GM18519 (cell line): Measurements from ENCODE around the gene ZBTB45.
"Not testable (repeated sequence)": the region's sequence is repeated elsewhere in the genome, so short reads cannot be mapped to it uniquely, and the experiment has no call there.

ENCODE experiments used
- ATAC-seq: cut with Tn5 transposase; IDR thresholded peaks from one replicate; pipeline ENCODE4 v1.9.1; 2021; ENCODE audit warnings: mild to moderate bottlenecking, moderate library complexity; ENCODE audit not compliant: unreplicated experiment, low FRiP score

ZBTB45 gene

DNA sequence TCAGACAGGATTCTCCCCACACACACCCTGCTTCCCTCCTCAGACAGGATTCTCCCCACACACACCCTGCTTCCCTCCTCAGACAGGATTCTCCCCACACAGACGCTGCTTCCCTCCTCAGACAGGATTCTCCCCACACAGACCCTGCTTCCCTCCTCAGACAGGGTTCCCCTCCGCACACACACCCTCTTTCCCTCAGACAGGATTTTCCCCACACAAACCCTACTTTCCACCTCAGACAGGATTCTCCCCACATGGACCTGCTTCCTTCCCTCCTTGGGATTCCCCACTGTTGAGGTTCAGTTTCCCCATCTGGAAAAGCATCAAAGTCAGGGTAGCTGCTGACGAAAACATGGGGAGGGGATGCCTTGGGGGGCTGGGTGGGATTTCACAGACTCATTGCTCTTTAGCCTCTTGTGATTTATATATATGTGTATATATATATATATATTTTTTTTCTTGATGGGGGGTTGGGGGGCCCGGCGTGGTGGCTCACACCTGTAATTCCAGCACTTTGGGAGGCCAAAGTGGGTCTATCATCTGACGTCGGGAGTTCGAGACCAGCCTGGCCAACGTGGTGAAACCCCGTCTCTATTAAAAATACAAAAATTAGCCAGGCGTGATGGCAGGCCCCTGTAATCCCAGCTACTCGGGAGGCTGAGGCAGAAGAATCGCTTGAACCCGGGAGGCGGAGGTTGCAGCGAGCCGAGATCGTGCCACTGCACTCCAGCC lies 23.2 kb upstream of the ZBTB45 start:
- not testable (repeated sequence) for ATAC-seq

DNA sequence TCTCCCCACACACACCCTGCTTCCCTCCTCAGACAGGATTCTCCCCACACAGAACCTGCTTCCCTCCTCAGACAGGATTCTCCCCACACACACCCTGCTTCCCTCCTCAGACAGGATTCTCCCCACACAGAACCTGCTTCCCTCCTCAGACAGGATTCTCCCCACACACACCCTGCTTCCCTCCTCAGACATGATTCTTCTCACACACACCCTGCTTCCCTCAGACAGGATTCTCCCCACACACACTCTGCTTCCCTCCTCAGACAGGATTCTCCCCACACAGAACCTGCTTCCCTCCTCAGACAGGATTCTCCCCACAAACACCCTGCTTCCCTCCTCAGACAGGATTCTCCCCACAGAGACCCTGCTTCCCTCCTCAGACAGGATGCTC lies 19.6 kb upstream of the ZBTB45 start:
- ATAC-seq = not testable (repeated sequence)

DNA sequence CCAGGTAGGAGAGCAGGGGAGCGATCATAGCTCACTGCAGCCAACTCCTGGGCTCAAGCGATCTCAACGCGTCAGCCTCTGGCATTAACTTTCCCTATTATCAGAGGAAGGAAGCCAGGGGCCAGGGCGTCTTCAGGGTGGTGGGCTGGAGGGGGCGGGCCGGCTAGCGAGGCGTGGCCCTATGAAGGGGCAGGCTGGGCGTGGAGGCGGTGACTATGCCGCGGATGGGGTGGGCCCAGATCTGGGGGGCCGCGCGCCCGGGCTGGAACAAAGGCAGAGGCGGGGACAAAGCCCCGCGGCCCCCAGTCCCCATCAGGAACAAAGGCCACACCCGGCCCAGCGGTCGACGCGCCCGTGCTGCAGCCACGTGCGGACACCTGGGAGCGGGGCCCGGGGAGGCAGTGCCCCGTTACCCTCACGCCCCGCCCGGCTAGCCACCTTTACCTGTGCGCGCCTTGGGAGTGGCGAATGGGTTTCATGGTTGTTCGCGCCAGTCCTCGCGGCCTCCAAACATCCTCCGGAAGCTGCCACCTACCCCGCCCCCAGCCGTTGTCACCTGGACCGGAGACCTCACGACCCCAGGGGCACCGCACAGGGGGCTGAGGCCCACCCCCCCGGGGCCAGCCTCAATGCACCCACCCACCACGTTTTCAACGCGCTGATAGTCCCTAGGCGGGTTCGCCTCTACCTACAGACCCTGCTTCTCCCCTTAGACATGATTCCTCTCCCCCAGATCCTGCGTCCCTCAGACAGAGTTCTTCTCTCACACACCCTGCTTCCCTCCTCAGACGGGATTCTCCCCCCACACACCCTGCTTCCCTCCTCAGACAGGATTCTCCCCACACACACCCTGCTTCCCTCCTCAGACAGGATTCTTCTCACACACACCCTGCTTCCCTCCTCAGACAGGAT lies 18.9 kb upstream of the ZBTB45 start:
- no peak for ATAC-seq

DNA sequence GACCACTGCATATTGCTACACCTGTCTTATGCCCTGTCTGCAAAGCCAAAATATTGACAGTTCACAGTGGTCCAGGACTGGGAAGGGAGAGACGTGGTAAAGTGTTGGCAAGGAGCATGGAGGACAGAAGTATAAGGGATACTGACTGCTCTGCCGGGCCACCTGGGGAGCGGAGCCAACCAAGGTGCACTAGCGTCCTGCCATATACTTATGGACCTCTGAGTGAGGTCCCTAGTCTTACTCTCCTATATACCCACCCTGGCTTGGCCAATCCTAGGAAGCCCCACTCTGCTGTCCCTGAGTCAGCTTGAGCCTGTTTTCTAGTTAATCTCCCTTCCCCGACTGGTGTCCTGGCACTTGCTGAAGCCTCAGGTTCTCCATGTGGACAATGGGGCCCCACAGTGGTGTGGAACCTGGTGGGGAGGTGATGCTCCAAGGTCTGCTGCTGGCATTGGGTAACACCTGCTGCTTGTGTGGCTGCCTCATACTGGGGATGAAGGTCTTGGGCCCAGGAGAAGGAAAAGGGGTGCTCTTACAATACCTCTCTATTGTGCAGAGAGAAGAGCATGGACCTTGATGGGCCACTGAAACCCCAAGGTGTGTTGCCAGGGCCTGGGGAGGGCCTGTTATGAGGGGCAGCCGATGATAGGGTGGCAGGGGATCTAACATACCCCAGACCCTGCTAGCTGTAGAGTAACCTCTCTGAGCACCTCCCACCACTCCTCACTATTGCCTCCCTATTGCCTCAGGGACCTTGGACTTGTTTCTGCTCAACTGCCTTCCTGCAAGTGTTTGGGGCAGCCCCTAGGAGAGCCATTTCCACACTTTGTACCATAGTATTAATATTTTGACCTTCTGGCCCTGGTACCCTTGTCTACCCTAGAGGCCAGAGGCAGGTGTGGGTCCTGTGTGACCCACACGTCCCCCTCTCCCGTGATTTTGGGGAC lies 17.5 kb upstream of the ZBTB45 start:
- ATAC-seq = no peak

DNA sequence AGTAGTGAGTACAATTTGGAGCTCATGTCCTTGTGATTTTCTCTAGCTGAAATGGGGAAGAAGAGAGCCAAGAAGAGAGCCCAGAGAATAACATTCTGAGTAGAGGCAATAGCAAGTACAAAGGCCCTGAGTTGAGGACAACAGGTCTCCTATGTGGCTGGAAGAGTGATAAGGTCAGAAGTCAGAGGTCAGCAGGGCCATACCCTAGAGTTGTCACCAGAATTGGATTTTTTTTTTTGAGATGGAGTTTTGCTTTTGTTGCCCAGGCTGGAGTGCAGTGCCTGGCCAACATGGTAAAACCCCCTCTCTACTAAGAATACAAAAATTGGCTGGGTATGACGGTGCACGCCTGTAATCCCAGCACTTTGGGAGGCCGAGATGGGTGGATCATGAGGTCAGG lies 16.2 kb upstream of the ZBTB45 start:
- no peak for ATAC-seq

DNA sequence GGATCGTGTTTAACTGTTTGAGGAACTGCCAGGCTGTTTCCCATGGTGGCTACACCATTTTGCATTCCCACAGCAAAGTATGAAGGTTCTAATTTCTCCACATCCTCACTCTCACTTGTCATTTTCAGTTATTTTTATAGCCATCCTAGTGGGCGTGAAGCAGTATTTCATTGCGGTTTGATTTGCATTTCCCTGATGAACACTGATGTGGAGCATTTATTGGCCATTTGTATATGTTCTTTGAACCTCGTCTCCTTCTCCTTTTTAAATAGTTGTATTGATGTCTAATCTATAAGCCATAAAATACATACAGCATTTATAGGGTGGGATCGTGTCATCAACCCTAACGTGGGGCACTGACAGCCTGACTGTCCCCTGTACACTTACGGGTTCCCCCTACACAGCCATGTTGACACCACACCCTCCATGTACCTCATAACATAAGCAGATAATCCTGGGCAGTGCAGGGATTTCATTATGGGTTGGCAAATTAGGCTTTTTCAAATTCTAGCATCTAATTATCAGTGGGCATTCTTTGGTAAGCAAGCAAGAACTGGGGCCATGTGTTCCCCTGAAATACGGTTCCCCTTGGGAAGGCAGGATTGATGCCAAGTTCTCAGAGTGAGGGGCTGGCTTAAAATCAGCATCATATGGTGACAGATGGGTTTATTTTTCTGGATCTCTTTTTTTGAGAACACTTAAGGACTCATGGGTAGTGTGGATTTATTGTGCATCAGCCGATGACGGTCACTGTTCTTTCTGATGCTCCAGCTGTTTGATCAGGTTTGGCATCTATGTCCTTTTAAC lies 11.6 kb upstream of the ZBTB45 start:
- ATAC-seq = no peak

DNA sequence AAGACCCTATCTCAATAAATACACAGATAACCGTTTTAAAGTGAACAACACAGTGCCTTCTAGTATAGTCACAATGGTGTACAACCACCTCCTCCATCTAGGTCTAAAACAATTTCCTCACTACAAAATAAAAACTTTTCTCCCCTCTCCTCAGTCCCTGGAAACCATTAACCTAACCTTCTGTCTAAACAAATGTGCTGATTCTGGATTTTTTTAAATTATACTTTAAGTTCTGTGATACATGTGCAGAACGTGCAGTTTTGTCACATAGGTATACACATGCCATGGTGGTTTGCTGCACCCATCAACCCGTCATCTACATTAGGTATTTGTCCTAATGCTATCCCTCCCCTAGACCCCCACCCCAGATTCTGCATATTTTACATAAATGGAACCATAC lies 9.8 kb upstream of the ZBTB45 start:
- no peak for ATAC-seq

DNA sequence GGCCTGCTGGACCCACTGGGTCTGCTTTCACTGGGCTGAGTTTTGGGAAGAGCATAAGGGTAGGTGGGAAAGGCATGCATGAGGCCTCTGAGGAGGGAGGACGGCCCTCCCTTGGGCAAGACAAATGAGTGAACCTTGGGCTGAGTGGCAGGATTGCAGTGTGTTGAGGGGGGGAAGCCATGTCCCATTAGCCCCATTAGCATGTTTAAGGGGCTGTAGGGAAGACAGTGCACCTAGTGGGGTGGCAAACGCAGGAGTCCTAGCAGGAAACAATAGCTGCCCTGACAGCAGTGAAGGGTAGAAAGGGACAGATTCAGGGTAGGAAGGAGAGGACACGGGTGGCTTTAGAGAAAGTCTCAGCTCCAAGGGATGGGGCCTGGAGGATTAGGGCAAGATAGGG lies 3.1 kb upstream of the ZBTB45 start:
- ATAC-seq = no peak

DNA sequence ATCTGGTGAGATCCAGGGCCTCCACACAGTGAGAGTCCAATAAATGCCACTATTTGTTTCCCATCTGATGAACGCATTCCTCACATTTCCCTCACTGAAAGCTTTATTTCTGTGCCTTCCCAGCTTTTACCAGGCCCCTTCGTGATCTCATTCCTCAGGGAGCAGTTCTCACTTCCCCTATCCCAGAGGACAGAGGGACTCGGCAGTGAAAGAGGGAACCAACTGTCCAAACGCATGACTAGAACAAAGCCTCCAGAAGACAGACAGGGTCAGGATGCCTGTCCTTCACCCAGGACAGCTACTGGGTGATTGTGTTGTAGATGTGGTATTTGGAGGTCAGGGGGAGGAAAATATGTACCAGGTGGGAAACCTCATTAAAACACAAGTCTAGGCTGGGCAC lies 2.0 kb upstream of the ZBTB45 start:
- ATAC-seq = no peak

DNA sequence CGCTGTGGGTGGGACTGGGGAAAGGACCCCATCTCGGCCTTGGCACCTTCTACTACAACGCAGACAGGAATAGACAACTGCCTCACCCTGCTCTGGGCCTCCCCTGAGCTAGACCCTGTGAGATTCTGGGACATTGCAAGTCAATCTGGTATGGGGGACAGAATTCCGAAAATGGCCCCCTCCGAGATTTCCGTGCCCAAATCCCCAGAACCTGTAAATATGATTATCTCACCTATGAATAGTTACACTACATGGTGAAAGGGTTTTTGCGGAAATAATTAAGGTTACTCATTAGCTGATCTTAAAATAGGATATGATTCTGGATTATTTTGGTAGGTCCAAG lies 618 bp upstream of the ZBTB45 start:
- ATAC-seq = no peak

DNA sequence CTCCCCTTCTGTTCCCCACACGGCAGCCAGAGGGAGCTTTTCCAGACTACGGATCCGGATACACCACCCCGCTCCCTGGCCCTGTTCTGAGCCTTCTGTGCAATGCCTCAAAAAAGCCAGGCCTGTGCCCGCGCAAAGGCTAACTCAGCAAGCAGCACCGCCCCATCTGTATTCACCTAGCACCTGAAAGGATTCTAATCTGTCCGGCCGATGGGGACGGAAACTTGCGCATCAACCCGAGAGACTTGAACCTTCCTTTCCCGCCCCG lies 589 bp downstream of the ZBTB45 start:
- no peak for ATAC-seq

DNA sequence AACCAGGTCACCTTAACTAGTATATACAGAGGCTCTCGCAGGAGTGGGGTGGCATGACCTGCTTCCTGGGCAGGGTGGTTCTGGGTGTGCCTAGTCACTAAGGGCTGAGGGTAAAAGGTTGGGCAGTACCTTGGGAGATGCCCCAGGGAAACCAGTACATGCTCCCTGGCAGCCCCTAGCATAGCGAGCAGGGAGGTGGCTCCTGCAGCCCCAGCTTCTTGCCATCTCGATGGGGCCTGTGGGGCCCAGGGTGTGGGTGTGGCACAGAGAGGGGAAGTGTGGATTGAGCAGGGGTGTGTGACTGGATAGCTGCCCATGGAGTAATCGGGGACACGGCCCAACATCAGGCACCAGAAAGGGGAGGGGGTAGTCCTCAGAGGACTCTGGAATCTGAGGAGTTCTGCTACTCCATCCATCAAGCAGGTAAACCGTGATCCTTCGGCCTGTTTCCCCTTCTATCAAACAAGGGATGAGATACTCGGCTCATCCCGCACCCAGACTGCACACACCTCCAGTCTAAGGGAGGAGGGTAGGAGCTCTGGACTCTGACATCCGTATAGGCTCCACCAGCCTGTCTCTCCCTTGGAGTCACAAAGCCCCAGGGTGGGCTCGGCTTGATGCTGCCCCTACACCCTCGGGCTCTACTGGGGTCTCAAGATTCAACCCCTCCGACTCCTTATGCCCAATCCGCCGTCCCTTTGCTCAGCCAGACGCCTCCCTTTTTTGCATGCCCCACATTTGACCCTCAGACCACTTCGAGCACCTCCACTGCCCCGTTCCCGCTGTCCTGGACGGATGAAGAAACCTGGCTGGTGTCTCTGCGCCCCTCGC lies 1.1 kb downstream of the ZBTB45 start:
- no peak for ATAC-seq

DNA sequence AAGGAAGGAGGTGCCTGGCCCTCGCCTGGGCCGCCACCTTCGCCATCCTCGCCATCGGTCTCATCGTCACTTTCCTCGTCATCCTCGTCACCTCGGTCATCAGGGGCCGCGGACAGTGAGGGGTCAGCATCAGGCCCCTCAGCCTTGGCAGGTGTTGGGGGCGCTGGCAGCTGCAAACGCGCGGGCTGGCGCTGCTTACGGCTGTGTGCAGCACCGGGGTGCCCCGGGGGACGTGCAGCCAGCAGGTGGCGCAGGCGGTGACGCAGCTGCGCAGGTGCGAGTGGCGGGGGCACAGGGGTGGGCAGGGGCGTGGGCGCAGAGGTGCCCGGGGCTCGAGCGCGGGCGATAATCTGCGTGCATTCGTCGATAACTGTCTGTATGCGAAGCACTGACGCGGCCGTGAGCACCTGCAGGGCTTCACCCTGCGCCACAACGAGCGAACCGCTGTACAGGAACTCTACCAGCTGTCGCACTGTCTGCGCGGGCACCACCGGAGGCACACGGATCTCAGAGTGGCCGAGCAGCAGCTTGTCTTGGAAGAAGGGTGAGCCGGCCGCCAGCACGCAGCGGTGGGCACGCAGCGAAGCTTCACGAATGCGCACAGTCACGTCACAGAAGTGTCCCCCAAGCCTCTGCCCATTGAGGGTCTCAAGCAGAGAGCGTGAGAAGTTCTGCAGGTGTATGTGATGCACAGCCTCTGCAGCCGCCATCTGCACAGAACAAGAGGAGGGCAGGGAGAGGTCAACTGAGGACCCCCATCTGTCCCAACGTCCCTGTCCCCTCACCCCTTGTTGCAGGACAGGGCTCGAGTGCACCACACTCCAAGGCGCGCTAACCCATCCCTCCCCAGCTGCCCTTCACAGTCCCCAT lies 2.4 kb downstream of the ZBTB45 start:
- ATAC-seq = no peak

DNA sequence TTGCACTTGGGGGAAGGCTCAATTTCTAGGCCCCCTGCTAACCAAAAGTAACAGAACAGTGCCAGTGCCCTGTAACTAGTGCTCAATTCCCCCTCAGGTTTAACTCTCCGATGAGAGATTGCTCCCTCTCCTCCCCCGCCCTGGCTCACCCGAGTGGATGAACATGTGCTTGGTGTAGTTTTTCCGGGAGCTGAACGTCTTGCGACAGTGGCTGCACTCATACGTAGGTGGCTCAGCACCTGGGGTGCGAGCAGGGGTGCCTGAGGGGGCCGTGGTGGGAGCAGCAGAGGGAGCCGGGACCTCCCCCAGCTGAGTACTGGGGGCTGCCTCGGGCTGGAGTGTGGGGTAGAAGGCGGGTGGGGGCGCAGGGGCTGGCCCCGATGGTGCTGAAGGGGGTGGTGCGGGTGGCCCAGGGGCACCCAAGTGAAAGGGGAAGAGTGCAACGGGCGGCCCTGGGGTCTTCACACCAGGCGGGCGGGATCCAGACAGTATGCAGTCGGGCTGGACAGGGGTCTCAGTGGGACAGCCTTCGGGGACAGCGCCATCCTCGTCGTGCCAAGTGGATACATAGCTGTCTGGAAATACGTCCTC lies 3.3 kb downstream of the ZBTB45 start:
- ATAC-seq = no peak

DNA sequence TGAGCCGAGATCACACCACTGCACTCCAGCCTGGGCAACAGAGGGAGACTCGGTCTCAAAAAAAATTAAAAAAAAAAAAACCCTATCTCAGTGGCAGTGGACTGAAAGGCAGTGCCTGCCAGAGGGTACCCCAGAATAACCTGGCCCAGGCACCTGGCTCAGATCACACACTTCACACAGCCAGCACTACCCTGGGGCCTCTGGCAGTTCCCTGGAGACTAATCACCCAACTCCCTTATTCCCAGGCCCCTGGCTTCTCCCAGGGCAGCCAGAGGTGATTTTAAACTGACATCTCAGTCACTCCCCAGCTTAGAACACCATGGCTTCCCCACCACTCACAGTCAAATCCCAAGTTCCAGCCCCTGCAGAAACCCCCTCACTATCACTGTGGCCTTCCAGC lies 4.4 kb downstream of the ZBTB45 start:
- no peak for ATAC-seq

DNA sequence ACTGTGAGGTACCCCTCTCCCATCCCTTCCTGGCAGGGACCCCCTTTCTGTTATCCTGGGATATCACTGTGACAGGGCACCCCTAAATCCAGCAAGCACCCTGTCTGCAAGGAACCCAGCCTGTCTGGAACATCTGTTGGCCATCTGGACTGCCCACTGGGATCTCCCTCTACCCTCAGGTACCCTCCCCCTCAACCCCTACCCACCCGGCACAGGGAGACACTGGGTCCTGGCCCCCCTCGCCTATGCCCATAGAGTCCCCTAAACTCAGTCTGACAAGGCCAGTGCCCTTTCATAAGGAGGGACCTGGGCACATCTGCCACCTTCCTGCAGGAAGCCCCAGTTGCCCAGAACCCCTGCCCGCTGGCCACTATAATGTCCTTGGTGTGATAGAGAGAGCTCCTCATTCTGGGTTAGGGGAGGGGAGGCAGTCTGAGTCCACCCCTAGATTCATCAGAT lies 5.0 kb downstream of the ZBTB45 start:
- no peak for ATAC-seq

DNA sequence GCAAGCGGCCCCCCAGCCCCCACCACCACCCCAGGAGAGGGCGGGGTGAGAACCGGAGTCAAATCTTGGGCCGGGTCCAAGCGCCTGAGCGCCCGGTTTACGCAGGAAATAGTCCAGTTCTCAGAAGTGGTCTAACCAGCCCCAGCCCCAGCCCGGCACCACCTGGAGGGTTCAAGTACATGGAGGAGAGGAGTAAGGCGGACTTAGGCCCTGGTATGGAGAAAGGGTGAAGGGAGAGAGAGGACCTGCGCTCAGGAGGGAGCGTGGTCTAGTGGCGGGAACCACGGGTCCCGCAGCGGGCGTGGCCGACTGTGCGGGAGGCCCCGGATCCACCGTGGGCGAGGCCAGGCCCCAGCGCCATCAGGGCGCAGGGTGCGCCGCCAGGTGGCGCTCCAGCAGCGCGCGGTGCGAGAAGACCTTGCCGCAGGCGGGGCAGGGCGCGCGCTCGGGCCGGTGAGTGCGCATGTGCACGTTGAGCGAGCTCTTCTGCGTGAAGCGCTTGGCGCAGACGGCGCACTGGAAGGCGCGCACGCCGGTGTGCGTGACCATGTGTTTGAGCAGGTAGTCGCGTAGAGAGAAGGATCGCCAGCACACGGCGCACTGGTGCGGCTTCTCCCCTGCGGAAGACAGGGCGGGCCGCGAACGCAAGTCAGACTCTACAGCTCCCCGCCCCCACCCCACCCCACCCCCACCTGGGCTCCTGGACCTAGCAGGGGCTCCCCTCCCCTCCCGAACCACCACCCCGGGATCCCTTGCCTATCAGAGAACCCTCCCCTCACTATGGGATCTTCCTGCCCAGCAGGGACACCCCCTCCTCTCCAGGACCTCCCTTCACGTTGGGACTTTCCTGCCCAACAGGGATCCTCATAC lies 5.7 kb downstream of the ZBTB45 start:
- peak; percentile 63 for ATAC-seq
